ENCODE measurements around the gene THAP7. TPM values are rescaled to one million over a fixed set of nuclear protein-coding genes. Genes with fewer than 3 reads are reported as not detected.

The THAP7 gene
- total RNA-seq, 1 donor from 2014 or later = 22.0 TPM

- Mint-ChIP-seq H3K27me3 (ENCODE audit: low read depth) (no peaks in the 10 kb centered on the region), H3K27ac (no peak overlapping the region), H3K4me1 (peaks cover 20% of the 10 kb centered on the region), H3K36me3 (peaks cover 17% of the 10 kb centered on the region), H3K9me3 (no peaks in the 10 kb centered on the region), H3K4me3 (no peak overlapping the region)
- no peak for DNase-seq (ENCODE audit: low spot score in 2 of 2, unreplicated experiment in 2 of 2)
- TF ChIP-seq CTCF (IDR thresholded peaks at IDR 0.05; ENCODE audit: unreplicated experiment) = no peak
Measured at GRCh38 chr22:20985720-20986119, 16.2 kb downstream of the THAP7 start.

- no peak for TF ChIP-seq CTCF (IDR thresholded peaks at IDR 0.05; ENCODE audit: unreplicated experiment)
- peak overlapping the region; percentile 99 for H3K4me3 Mint-ChIP-seq
- H3K4me1 Mint-ChIP-seq = peaks cover 35% of the 10 kb centered on the region
- DNase-seq (ENCODE audit: low spot score in 2 of 2, unreplicated experiment in 2 of 2) = no peak
- H3K27me3 Mint-ChIP-seq (ENCODE audit: low read depth) = peaks cover 7% of the 10 kb centered on the region
- peaks cover 16% of the 10 kb centered on the region for H3K36me3 Mint-ChIP-seq
- H3K9me3 Mint-ChIP-seq = peaks cover 3% of the 10 kb centered on the region
- H3K27ac Mint-ChIP-seq = peak overlapping the region; percentile 88
Measured at GRCh38 chr22:20983081-20983771, 18.7 kb downstream of the THAP7 start.

DNA sequence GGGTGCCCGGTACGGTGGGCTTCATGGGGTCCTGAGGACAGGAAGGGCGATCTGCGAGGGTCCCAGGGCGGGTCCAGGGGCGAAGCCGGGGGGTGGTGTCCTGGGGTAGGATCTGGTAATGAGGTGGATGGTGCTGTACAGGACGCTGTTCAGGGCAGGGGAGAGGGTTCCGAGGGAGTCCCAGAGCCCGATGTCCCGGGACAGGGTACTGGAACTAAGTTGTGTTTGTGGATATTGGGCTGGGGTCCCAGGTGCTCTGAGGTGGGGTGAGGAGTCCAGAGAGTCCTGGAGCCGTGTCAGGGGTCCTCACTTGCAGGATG lies 19.4 kb downstream of the THAP7 start:
- H3K4me1 Mint-ChIP-seq = peaks cover 35% of the 10 kb centered on the region
- DNase-seq (ENCODE audit: low spot score in 2 of 2, unreplicated experiment in 2 of 2) = no peak
- TF ChIP-seq CTCF (IDR thresholded peaks at IDR 0.05; ENCODE audit: unreplicated experiment) = no peak
- H3K36me3 Mint-ChIP-seq = peaks cover 9% of the 10 kb centered on the region
- H3K4me3 Mint-ChIP-seq = peak overlapping the region; percentile 99
- peaks cover 3% of the 10 kb centered on the region for H3K9me3 Mint-ChIP-seq
- peaks cover 7% of the 10 kb centered on the region for H3K27me3 Mint-ChIP-seq (ENCODE audit: low read depth)
- peak overlapping the region; percentile 88 for H3K27ac Mint-ChIP-seq

DNA sequence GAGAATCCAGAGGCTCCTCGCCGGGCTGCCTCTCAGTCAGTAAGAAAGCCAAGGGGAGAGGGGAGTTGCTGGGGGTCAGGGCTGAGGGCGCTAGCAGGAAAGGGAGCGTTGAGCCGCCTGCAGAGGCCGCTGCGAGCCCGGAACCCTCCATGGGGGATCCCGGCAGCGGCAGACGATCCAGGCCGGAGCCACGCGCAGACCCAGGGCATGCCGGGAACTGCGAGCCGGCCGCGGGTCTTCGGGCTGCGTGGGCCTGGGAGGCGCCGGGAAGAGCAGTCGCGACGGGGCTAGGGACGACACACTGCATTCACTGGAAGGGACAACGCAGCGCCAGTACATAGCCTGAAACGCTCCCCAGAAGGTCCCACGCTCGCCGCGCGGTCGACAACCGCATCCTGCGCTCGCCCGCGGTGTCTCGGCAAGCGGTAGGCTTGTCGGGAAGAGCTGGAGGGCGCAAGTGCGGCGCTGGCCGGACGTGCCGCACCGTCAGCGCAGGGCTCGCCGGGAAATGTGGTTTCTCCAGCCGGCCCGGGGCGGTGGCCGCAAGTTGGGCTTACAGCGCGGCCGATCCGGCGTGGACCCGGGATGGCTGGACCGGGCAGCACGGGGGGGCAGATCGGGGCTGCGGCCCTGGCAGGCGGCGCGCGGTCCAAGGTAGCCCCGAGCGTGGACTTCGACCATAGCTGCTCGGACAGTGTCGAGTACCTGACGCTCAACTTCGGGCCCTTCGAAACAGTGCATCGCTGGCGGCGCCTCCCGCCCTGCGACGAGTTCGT lies 19.9 kb downstream of the THAP7 start, which contains the start of gene LZTR1:
TSS of gene LZTR1 (plus strand) at position 511 of the 776 bp plus-strand sequence. CDS start at position 586, 75 bp downstream.
- Mint-ChIP-seq H3K27ac (peak within 1 kb of the TSS; percentile 89), H3K27me3 (ENCODE audit: low read depth) (peaks cover 7% of the 10 kb centered on the region), H3K4me1 (peaks cover 35% of the 10 kb centered on the region), H3K9me3 (peaks cover 3% of the 10 kb centered on the region), H3K4me3 (peak within 1 kb of the TSS; percentile 99), H3K36me3 (peaks cover 8% of the 10 kb centered on the region)
- peak; percentile 53 to 79 for DNase-seq (ENCODE audit: low spot score in 2 of 2, unreplicated experiment in 2 of 2)
- TF ChIP-seq CTCF (IDR thresholded peaks at IDR 0.05; ENCODE audit: unreplicated experiment) = no peak

GRCh38 chr22:20980938-20981722 lies 20.8 kb downstream of the THAP7 start:
- no peak for TF ChIP-seq CTCF (IDR thresholded peaks at IDR 0.05; ENCODE audit: unreplicated experiment)
- Mint-ChIP-seq H3K4me1 (peaks cover 35% of the 10 kb centered on the region), H3K9me3 (peaks cover 3% of the 10 kb centered on the region), H3K36me3 (peaks cover under 1% of the 10 kb centered on the region), H3K27me3 (ENCODE audit: low read depth) (peaks cover 7% of the 10 kb centered on the region), H3K27ac (peak overlapping the region; percentile 89), H3K4me3 (peak overlapping the region; percentile 99)
- DNase-seq (ENCODE audit: low spot score in 2 of 2, unreplicated experiment in 2 of 2) = no peak
